Neural cell (in vitro differentiated cells): ENCODE measurements around the gene C13orf46. TPM values are rescaled to one million over a fixed set of nuclear protein-coding genes. Genes with fewer than 3 reads are reported as not detected.

ENCODE experiments used
- H2AFZ ChIP-seq: fragments of 200-600, 300-800 bp; sonication (generic), shearing (Covaris generic); 2 replicates; pipeline ENCODE4 v1.6.0; 2014; ENCODE audit warnings: low read depth, mild to moderate bottlenecking, antibody characterized with exemption, low read length, moderate library complexity
- H3F3A ChIP-seq: fragments of 200-600 bp; shearing (Covaris generic); 2 replicates; pipeline ENCODE4 v1.6.1; 2016; ENCODE audit warnings: mild to moderate bottlenecking, moderate library complexity, mixed read lengths, antibody characterized with exemption, low read length; ENCODE audit not compliant: insufficient read depth, poor library complexity, severe bottlenecking
- H3K27ac ChIP-seq: fragments of 200-600, 300-800 bp; sonication (generic), shearing (Covaris generic); 2 replicates; pipeline ENCODE4 v1.5.1; 2014; ENCODE audit warnings: mild to moderate bottlenecking, low read length, moderate library complexity
- H3K27me3 ChIP-seq: fragments of 300-800, 200-600 bp; sonication (generic), shearing (Covaris generic); 2 replicates; pipeline ENCODE4 v1.6.0; 2014; ENCODE audit warnings: mild to moderate bottlenecking, low read depth, low read length, moderate library complexity; ENCODE audit not compliant: insufficient read depth
- H3K36me3 ChIP-seq: fragments of 300-800, 200-600 bp; sonication (generic), shearing (Covaris generic); 2 replicates; pipeline ENCODE4 v1.5.1; 2014; ENCODE audit warnings: mild to moderate bottlenecking, antibody characterized with exemption, low read length, moderate library complexity; ENCODE audit not compliant: insufficient read depth
- H3K4me2 ChIP-seq: fragments of 300-800, 200-600 bp; sonication (generic), shearing (Covaris generic); 2 replicates; pipeline ENCODE4 v1.6.0; 2014; ENCODE audit warnings: mild to moderate bottlenecking, low read length
- H3K4me3 ChIP-seq: fragments of 300-800, 200-600 bp; sonication (generic), shearing (Covaris generic); 2 replicates; pipeline ENCODE4 v1.5.1; 2014; ENCODE audit warnings: mild to moderate bottlenecking, low read length, moderate library complexity
- H3K79me2 ChIP-seq: fragments of 200-600 bp; shearing (Covaris generic); replicated peaks from 2 replicates; pipeline ENCODE4 v1.6.0; 2014; ENCODE audit warnings: mild to moderate bottlenecking, low read length, moderate library complexity; ENCODE audit not compliant: insufficient read depth
- H3K9ac ChIP-seq: fragments of 300-800, 200-600 bp; sonication (generic), shearing (Covaris generic); 2 replicates; pipeline ENCODE4 v1.6.1; 2016; ENCODE audit warnings: mild to moderate bottlenecking, low read length, mixed read lengths
- H3K9me2 ChIP-seq: fragments of 200-600 bp; shearing (Covaris generic); 2 replicates; pipeline ENCODE4 v1.6.1; 2016; ENCODE audit warnings: mild to moderate bottlenecking, low read length, mixed read lengths; ENCODE audit not compliant: insufficient read depth
- H3K9me3 ChIP-seq: fragments of 200-600, 300-800 bp; sonication (generic), shearing (Covaris generic); 2 replicates; pipeline ENCODE4 v1.6.1; 2016; ENCODE audit warnings: mild to moderate bottlenecking, mixed run types, low read length, moderate library complexity, mixed read lengths
- H4K20me1 ChIP-seq: fragments of 200-600 bp; shearing (Covaris generic); 2 replicates; pipeline ENCODE4 v1.6.1; 2016; ENCODE audit warnings: mild to moderate bottlenecking, mixed run types; ENCODE audit not compliant: insufficient read depth
- EP300 ChIP-seq: fragments of 450-650 bp; conservative IDR thresholded peaks from 2 replicates; pipeline ENCODE4 v1.6.1; 2014; ENCODE audit warnings: antibody characterized with exemption, mild to moderate bottlenecking, moderate library complexity; ENCODE audit not compliant: poor library complexity, severe bottlenecking
- EZH2 ChIP-seq: fragments of 200-600, 300-800 bp; shearing (Covaris generic), sonication (generic); IDR thresholded peaks from 2 replicates; pipeline ENCODE4 v1.6.1; 2014; ENCODE audit warnings: antibody characterized with exemption, low read length, borderline replicate concordance, mild to moderate bottlenecking; ENCODE audit not compliant: insufficient read depth, poor library complexity, severe bottlenecking
- MXI1 ChIP-seq: fragments of 450-650 bp; conservative IDR thresholded peaks from 2 replicates; pipeline ENCODE4 v1.6.1; 2014; ENCODE audit warnings: antibody characterized with exemption, mild to moderate bottlenecking; ENCODE audit not compliant: poor library complexity, severe bottlenecking
- POLR2AphosphoS5 ChIP-seq: IDR thresholded peaks from 2 replicates; pipeline ENCODE4 v1.6.1; 2012
- RAD21 ChIP-seq: fragments of 450-650 bp; conservative IDR thresholded peaks from 2 replicates; pipeline ENCODE4 v1.6.1; 2014; ENCODE audit warnings: antibody characterized with exemption, mild to moderate bottlenecking, moderate library complexity
- SMC3 ChIP-seq: fragments of 450-650 bp; conservative IDR thresholded peaks from 2 replicates; pipeline ENCODE4 v1.6.1; 2014; ENCODE audit warnings: antibody characterized with exemption, mild to moderate bottlenecking, moderate library complexity; ENCODE audit not compliant: poor library complexity
- polyA plus RNA-seq: library from polyadenylated mRNA; depleted of rRNA; stranded (reverse); fragments of >200 nt; gene quantifications from 2 replicates; pipeline ENCODE4 v1.2.3, GENCODE V29; 2014

C13orf46 gene
- polyA plus RNA-seq, 1 donor from 2014 or later = not detected

- no peaks in the 10 kb centered on the region for H3K27me3 ChIP-seq
- H3K9ac ChIP-seq = no peak overlapping the region
- H3K79me2 ChIP-seq = no peaks in the 10 kb centered on the region
- H3K9me2 ChIP-seq = no peaks in the 10 kb centered on the region
- no peak overlapping the region for H3K4me2 ChIP-seq
- H3K36me3 ChIP-seq = no peaks in the 10 kb centered on the region
- no peaks in the 10 kb centered on the region for H3F3A ChIP-seq
- H3K9me3 ChIP-seq = no peaks in the 10 kb centered on the region
- H3K4me3 ChIP-seq = no peak overlapping the region
- no peak overlapping the region for H3K27ac ChIP-seq
- TF ChIP-seq RAD21 (no peak), POLR2AphosphoS5 (no peak), SMC3 (no peak), EZH2 (no peak), MXI1 (no peak), EP300 (no peak)
- H4K20me1 ChIP-seq = no peaks in the 10 kb centered on the region
- H2AFZ ChIP-seq = no peak overlapping the region
Measured at GRCh38 chr13:113903912-113904311, 70.0 kb downstream of the C13orf46 start.

Other genes with a start within 250 kb of the C13orf46 start
- 0.12 TPM in 1 of 2 replicates, not detected in the other for gene TMEM255B, start 214.8 kb downstream of the C13orf46 start, polyA plus RNA-seq
- 52.4 and 57.0 TPM in 2 replicates for gene GAS6, start 110.0 kb downstream of the C13orf46 start, polyA plus RNA-seq
- gene RASA3, start 158.5 kb upstream of the C13orf46 start, polyA plus RNA-seq = 8.5 and 10.8 TPM in 2 replicates
- gene CFAP97D2, start 205.2 kb upstream of the C13orf46 start, polyA plus RNA-seq = not detected in 2 replicates